ENCODE results near the gene C1orf52. TPM values are rescaled to one million over a fixed set of nuclear protein-coding genes. Genes with fewer than 3 reads are reported as not detected.
A peak's percentile ranks its signal among the peaks of the same experiment; 100 is the strongest.

Gene C1orf52
- total RNA-seq, 2 donors from 2014 or later = 41.0 to 42.9 TPM

- WGBS, 2 experiments (ENCODE audit: insufficient coverage in 1 of 2, insufficient read length in 1 of 2) = 86 to 97% methylated on average over 1 of the region's 1 CpG
- no peak overlapping the region for H3K27ac ChIP-seq (ENCODE audit: low read depth, low read length)
- no peak for DNase-seq
Measured at GRCh38 chr1:85228972-85229371, 30.5 kb downstream of the C1orf52 start.

GRCh38 chr1:85225624-85226380 lies 33.7 kb downstream of the C1orf52 start:
- peak overlapping the region; percentile 69 for H3K27ac Mint-ChIP-seq
- Histone ChIP-seq H3K27me3 (ENCODE audit: control insufficient read depth, insufficient read depth, low read length, poor library complexity, severe bottlenecking) (no peaks in the 10 kb centered on the region), H3K4me1 (ENCODE audit: control insufficient read depth, insufficient read depth, low read length) (peaks cover 8% of the 10 kb centered on the region), H3K9ac (ENCODE audit: extremely low read depth, low read length, poor library complexity, severe bottlenecking) (no peak overlapping the region), H3K4me3 (ENCODE audit: low read length) (no peak overlapping the region), H3K9me3 (ENCODE audit: control insufficient read depth, low read length) (no peaks in the 10 kb centered on the region), H3K36me3 (ENCODE audit: control insufficient read depth, insufficient read depth, low read length) (no peaks in the 10 kb centered on the region), H3K27ac (ENCODE audit: low read depth, low read length) (no peak overlapping the region)
- no peak overlapping the region for H3K4me3 Mint-ChIP-seq
- 45 to 62% methylated on average over 2 to 5 of the region's 5 CpGs for WGBS, 2 experiments (ENCODE audit: insufficient coverage in 1 of 2, insufficient read length in 1 of 2)
- H3K4me1 Mint-ChIP-seq = peaks cover 37% of the 10 kb centered on the region
- no peak for DNase-seq
- H3K36me3 Mint-ChIP-seq (ENCODE audit: low read depth) = no peaks in the 10 kb centered on the region
- peaks cover 3% of the 10 kb centered on the region for H3K27me3 Mint-ChIP-seq (ENCODE audit: insufficient read depth)
- TF ChIP-seq, protein P1, sequence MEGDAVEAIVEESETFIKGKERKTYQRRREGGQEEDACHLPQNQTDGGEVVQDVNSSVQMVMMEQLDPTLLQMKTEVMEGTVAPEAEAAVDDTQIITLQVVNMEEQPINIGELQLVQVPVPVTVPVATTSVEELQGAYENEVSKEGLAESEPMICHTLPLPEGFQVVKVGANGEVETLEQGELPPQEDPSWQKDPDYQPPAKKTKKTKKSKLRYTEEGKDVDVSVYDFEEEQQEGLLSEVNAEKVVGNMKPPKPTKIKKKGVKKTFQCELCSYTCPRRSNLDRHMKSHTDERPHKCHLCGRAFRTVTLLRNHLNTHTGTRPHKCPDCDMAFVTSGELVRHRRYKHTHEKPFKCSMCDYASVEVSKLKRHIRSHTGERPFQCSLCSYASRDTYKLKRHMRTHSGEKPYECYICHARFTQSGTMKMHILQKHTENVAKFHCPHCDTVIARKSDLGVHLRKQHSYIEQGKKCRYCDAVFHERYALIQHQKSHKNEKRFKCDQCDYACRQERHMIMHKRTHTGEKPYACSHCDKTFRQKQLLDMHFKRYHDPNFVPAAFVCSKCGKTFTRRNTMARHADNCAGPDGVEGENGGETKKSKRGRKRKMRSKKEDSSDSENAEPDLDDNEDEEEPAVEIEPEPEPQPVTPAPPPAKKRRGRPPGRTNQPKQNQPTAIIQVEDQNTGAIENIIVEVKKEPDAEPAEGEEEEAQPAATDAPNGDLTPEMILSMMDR (conservative IDR thresholded peaks at IDR 0.05) = no peak
- no peaks in the 10 kb centered on the region for H3K9me3 Mint-ChIP-seq

More at GRCh38 chr1:85228972-85229371, 30.5 kb downstream of the C1orf52 start:
- Histone ChIP-seq H3K4me1 (ENCODE audit: control insufficient read depth, insufficient read depth, low read length) (peaks cover 8% of the 10 kb centered on the region), H3K27me3 (ENCODE audit: control insufficient read depth, insufficient read depth, low read length, poor library complexity, severe bottlenecking) (no peaks in the 10 kb centered on the region), H3K36me3 (ENCODE audit: control insufficient read depth, insufficient read depth, low read length) (no peaks in the 10 kb centered on the region), H3K4me3 (ENCODE audit: low read length) (no peak overlapping the region), H3K9ac (ENCODE audit: extremely low read depth, low read length, poor library complexity, severe bottlenecking) (no peak overlapping the region), H3K9me3 (ENCODE audit: control insufficient read depth, low read length) (no peaks in the 10 kb centered on the region)
- Mint-ChIP-seq H3K9me3 (no peaks in the 10 kb centered on the region), H3K27ac (no peak overlapping the region), H3K27me3 (ENCODE audit: insufficient read depth) (no peaks in the 10 kb centered on the region), H3K4me3 (no peak overlapping the region), H3K36me3 (ENCODE audit: low read depth) (no peaks in the 10 kb centered on the region), H3K4me1 (peaks cover 26% of the 10 kb centered on the region)
- TF ChIP-seq, protein P1 (conservative IDR thresholded peaks at IDR 0.05) = no peak

- H3K27ac Mint-ChIP-seq = peak overlapping the region; percentile 69
Measured at GRCh38 chr1:85224734-85225623, 34.5 kb downstream of the C1orf52 start.

More at GRCh38 chr1:85224734-85225623, 34.5 kb downstream of the C1orf52 start:
- TF ChIP-seq, protein P1 (conservative IDR thresholded peaks at IDR 0.05) = no peak
- DNase-seq = peak; percentile 89
- no peaks in the 10 kb centered on the region for H3K36me3 ChIP-seq (ENCODE audit: control insufficient read depth, insufficient read depth, low read length)
- H3K4me1 ChIP-seq (ENCODE audit: control insufficient read depth, insufficient read depth, low read length) = peaks cover 10% of the 10 kb centered on the region
- Mint-ChIP-seq H3K9me3 (no peaks in the 10 kb centered on the region), H3K4me3 (peak overlapping the region; percentile 7), H3K4me1 (peaks cover 43% of the 10 kb centered on the region), H3K27me3 (ENCODE audit: insufficient read depth) (peaks cover 3% of the 10 kb centered on the region), H3K36me3 (ENCODE audit: low read depth) (no peaks in the 10 kb centered on the region)
- H3K27ac ChIP-seq (ENCODE audit: low read depth, low read length) = no peak overlapping the region
- H3K9ac ChIP-seq (ENCODE audit: extremely low read depth, low read length, poor library complexity, severe bottlenecking) = no peak overlapping the region
- H3K27me3 ChIP-seq (ENCODE audit: control insufficient read depth, insufficient read depth, low read length, poor library complexity, severe bottlenecking) = no peaks in the 10 kb centered on the region
- H3K4me3 ChIP-seq (ENCODE audit: low read length) = peak overlapping the region; percentile 44
- WGBS, 2 experiments (ENCODE audit: insufficient coverage in 1 of 2, insufficient read length in 1 of 2) = 62 to 67% methylated on average over 2 to 3 of the region's 3 CpGs
- no peaks in the 10 kb centered on the region for H3K9me3 ChIP-seq (ENCODE audit: control insufficient read depth, low read length)
